Retinal pigment epithelial cell (primary cell): ENCODE results near the gene GET4.

ENCODE experiments used
- DNase-seq: peaks from one replicate; pipeline ENCODE4 v3.0.0-alpha.2; 2010; ENCODE audit warnings: low read depth
- H3K4me3 ChIP-seq: 2 replicates; pipeline ENCODE4 v1.5.1; 2011; ENCODE audit warnings: mild to moderate bottlenecking, low read length, control low read depth, moderate library complexity
- TF ChIP-seq, protein P1 (sequence below): conservative IDR thresholded peaks from 2 replicates; pipeline ENCODE4 v1.5.1; 2011; ENCODE audit warnings: low read depth, low read length, control low read depth, inconsistent platforms

Gene GET4

DNA sequence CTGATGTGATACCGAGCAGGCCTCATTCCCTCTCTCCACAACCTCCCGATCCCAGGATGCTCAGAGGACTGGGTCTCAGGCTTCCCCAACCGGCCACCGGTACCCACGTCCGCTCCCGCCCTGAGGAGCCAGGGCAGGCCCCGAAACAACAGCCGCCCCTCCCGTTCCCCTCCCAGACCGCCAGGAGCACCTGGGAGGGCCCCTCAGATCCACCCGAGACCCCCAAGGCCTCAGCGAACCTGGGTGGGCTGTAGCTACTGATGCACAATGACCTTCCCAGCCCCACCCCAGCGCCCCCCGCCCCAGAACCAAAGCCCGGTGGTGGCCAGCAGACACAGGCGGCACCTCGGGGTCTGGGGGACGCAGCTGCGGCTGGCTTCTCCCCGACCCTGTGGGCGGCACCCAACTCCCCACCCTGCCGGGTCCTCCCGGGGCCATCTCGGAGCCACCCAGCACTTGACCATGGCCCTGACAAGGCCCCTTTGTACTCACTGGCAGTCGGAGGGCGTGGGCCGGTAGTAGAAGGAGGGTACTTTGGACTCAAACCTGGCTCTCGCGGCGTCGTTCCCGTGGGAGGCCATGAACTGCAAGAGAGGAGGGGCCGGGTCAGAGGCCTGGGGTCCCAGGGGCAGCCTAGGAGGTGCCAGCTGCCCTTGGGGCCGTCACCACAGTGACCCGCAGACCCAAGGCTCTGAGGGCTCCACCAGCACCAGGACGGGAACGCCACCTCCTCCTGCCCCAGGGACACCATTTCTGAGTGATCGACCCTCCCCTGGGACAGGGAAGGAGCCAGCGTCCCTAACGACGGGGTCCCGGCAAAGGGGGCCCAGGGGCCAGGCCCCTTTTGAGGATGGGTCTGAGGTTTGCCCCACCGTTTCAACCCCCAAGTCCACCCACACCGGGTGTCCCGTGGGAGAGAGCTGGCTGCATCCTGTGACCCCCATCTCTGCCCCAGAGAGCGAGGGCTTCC is 50.0 kb downstream of the GET4 start:
- no peak overlapping the region for H3K4me3 ChIP-seq
- TF ChIP-seq, protein P1, sequence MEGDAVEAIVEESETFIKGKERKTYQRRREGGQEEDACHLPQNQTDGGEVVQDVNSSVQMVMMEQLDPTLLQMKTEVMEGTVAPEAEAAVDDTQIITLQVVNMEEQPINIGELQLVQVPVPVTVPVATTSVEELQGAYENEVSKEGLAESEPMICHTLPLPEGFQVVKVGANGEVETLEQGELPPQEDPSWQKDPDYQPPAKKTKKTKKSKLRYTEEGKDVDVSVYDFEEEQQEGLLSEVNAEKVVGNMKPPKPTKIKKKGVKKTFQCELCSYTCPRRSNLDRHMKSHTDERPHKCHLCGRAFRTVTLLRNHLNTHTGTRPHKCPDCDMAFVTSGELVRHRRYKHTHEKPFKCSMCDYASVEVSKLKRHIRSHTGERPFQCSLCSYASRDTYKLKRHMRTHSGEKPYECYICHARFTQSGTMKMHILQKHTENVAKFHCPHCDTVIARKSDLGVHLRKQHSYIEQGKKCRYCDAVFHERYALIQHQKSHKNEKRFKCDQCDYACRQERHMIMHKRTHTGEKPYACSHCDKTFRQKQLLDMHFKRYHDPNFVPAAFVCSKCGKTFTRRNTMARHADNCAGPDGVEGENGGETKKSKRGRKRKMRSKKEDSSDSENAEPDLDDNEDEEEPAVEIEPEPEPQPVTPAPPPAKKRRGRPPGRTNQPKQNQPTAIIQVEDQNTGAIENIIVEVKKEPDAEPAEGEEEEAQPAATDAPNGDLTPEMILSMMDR = no peak
- no peak for DNase-seq

DNA sequence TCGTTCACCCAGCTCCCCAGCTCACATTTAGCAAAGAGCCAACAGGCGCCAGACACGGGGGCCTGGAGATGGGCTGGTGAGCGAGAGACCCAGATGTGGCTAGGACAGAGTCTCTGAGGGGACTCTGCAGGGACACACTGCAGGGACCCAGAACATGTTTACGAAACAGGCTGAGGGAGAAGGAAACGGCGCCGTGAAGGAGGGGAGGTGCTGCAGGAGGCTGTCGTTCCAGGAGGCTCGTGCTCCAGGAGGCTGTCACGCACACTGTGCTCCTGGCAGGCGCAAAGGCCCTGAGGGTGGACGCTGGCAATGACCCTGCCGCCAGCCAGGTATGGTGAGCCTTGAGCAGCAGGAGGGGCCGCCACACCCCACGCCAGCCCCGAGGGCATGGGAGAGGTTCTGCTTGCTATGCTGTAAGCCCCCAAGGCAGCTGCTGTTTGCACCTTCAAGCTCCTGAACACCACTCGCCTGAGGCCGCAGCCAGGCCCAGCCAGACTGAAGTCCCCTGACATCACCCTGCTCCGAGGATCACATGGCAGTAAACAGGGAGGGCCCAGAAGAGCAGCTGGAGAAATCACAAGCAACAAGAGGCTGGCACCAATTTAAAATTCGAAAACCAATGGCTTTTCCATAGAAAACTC is 50.8 kb downstream of the GET4 start:
- no peak overlapping the region for H3K4me3 ChIP-seq
- DNase-seq = no peak
- TF ChIP-seq, protein P1 = no peak

DNA sequence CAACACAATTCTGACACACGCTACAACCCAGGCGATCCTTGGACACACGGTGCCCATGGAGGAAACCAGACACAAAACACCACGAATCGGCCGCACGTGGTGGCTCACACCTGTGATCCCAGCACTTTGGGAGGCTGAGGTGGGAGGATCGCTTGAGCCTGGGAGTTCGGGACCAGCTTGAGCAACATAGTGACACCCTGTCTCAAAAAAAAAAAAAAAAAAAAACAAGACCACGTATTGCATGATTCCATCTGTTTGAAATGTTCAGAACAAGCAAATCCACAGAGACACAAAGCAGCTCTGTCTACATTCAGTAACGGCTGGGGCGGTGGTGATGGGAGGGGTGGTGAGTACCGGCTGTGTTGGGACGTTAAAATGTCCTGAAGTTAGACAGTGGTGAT is 53.0 kb downstream of the GET4 start:
- H3K4me3 ChIP-seq = no peak overlapping the region
- TF ChIP-seq, protein P1 = no peak
- no peak for DNase-seq

DNA sequence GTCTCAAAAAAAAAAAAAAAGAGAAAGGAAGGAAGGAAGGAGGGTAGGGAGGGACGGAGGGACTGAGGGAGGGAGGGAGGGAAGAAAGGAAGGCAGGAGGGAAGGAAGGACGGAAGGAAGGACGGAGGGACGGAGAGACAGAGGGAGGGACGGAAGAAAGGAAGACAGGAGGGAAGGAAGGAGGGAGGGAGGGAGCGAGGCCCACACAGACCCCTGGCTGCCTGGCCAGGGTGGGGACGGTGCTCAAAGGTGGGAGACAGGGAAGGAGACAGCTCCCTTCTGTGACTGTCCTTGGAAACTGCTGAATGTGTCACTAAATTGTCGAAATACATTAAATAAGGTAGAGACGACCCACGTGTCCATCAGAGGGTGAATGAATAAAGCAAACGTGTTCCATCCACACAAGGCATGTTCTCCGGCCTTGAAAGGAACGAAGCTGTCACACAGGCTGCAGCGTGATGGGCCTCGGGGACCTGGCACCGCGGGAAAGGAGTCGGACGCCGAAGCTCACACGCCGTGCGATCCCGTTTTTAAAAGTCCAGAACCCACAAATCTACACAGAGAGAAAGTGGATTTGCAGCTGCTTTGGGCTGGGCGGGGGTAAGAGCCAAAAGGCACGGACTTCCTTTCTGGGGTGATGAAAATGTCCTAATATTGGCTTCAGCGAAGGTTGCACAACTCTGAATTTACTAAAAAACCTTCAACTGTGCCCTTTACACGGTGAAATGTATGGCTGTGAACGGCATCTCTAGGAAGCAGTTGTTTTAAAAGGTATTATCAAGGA is 54.8 kb downstream of the GET4 start:
- TF ChIP-seq, protein P1 = no peak
- DNase-seq = no peak
- no peak overlapping the region for H3K4me3 ChIP-seq

DNA sequence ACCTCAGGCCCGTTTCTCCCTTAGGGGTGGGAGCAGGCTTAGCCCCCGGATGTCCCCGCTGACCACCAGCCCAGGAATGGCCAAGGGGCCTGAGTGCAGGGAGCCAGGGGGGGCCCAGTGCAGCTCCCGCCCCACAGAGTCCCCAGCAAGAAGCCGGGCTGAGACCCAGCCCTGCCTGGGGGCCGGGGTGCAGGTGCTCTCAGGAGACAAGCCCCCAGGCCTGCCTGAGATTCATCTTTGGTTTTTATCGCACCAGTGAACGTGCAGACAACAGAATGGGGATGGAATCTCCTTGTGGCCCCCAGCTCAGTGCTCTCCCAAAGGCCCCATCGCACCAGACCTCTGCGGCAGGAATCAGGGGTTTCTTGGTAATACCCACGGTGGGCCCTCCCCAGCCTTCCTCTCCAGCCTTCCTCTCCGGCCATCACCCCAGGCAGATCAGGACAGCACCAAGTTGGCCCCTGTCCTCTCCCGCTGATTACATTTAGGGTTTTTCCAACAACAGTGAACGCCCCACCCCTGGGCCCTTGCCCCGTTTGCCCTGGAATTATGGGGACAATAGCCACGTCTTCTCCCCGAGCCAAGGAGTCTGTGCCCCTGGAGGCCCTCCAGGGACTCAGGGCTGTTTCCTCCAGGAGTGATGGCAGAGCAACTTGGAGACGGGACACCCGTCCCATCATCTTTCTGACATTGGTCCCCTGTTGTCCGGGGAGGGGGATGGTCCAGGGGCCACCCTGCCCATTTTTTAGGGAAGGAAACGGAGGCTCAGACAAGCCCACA is 55.7 kb downstream of the GET4 start:
- no peak overlapping the region for H3K4me3 ChIP-seq
- TF ChIP-seq, protein P1 = no peak
- no peak for DNase-seq

DNA sequence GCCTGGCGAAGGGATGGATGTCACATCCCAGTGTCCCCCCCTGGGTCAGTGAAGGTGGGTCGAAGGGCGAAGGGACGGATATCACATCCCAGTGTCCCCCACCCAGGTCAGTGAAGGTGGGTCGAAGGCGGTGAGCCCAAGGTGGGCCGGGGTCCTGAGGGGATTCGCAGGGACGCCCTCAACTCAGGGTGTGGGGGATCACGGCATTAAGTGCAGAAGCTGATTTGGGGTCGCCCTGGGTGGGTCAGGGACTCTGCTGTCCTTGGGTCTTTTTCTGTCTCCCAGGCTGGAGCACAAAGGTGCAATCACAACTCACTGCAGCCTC is 56.3 kb downstream of the GET4 start:
- DNase-seq = no peak
- TF ChIP-seq, protein P1 = no peak
- H3K4me3 ChIP-seq = no peak overlapping the region
